Measurements from ENCODE around the gene EDRF1.

DNA sequence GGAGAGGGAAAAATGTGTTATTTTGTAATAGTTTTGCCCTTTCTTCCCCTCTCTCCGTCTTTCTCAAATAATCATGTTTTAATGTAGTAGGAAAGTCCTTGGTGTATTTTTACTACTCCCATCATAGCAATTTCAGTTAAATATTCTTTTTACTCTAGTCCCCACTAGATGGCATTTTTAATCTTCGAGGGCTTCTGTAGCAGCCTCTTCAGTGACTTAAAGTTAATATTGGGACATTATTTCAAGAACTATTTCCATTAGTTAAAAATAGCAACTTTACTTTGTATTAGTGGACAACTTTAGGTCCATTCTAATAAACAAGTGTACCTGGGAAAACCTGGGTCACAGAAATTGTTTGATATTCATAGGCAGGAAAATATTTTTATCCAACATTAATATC, 23.0 kb downstream of the EDRF1 start:
- TF ChIP-seq, protein P1, sequence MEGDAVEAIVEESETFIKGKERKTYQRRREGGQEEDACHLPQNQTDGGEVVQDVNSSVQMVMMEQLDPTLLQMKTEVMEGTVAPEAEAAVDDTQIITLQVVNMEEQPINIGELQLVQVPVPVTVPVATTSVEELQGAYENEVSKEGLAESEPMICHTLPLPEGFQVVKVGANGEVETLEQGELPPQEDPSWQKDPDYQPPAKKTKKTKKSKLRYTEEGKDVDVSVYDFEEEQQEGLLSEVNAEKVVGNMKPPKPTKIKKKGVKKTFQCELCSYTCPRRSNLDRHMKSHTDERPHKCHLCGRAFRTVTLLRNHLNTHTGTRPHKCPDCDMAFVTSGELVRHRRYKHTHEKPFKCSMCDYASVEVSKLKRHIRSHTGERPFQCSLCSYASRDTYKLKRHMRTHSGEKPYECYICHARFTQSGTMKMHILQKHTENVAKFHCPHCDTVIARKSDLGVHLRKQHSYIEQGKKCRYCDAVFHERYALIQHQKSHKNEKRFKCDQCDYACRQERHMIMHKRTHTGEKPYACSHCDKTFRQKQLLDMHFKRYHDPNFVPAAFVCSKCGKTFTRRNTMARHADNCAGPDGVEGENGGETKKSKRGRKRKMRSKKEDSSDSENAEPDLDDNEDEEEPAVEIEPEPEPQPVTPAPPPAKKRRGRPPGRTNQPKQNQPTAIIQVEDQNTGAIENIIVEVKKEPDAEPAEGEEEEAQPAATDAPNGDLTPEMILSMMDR (conservative IDR thresholded peaks at IDR 0.05; ENCODE audit: low read length), result peak; percentile 61
- no peak for TF ChIP-seq EZH2phosphoT487 (IDR thresholded peaks at IDR 0.05; ENCODE audit: borderline replicate concordance, low read depth, low read length)
